Transverse colon (tissue), 4 donors: ENCODE results near the gene ZNF775. TPM values are rescaled to one million over a fixed set of nuclear protein-coding genes. Genes with fewer than 3 reads are reported as not detected.

Experiments
- DNase-seq: peaks from one replicate; pipeline ENCODE4 v3.0.0-alpha.2; 2019
- H3K27ac ChIP-seq, 4 donors: fragments of 200-600 bp; sonication (generic); 2 replicates each; pipeline ENCODE4 v1.5.1; 2016 to 2018; ENCODE audit warnings: inconsistent platforms in 4 of 4
- H3K27me3 ChIP-seq: fragments of 200-600 bp; sonication (generic); 2 replicates; pipeline ENCODE4 v1.5.1; 2017; ENCODE audit warnings: inconsistent platforms
- H3K36me3 ChIP-seq, 4 donors: fragments of 200-600 bp; sonication (generic); 2 replicates each; pipeline ENCODE4 v1.5.1; 2017 to 2019; ENCODE audit warnings: inconsistent platforms in 4 of 4
- H3K4me1 ChIP-seq, 4 donors: fragments of 200-600 bp; sonication (generic); 2 replicates each; pipeline ENCODE4 v1.5.1; 2017 to 2020; ENCODE audit warnings: inconsistent platforms in 4 of 4
- H3K4me3 ChIP-seq, 4 donors: fragments of 200-600 bp; sonication (generic); 1 replicate in 1 of 4; 2 replicates in 3 of 4; pipeline versions ENCODE4 v1.5.1 to v1.6.1; 2017 to 2019; ENCODE audit warnings: inconsistent platforms in 4 of 4
- H3K9me3 ChIP-seq, 2 donors: fragments of 200-600 bp; sonication (generic); 2 replicates each; pipeline ENCODE4 v1.5.1; 2017 to 2019; ENCODE audit warnings: inconsistent platforms in 2 of 2
- EP300 ChIP-seq: sonication (generic); formaldehyde crosslinking; IDR thresholded peaks from one replicate; pipeline ENCODE4 v1.6.1; 2017; ENCODE audit warnings: antibody characterized with exemption, low read depth
- POLR2A ChIP-seq: fragments of 450-650 bp; IDR thresholded peaks from one replicate; pipeline ENCODE4 v1.6.1; 2016; ENCODE audit warnings: antibody characterized with exemption, mild to moderate bottlenecking, moderate library complexity
- POLR2AphosphoS5 ChIP-seq, 3 donors: sonication (generic); formaldehyde crosslinking; IDR thresholded peaks; one replicate each; pipeline ENCODE4 v1.6.1; 2016; ENCODE audit warnings: antibody characterized with exemption in 3 of 3
- WGBS, 2 donors: methylation state at CpG; one replicate each; pipeline ENCODE4 v1.1.5; 2018; ENCODE audit warnings: low coverage in 1 of 2; 5-methylcytosine and 5-hydroxymethylcytosine counted together
- in situ Hi-C, 4 donors: fragments of 200-750 bp; cut with MboI; loops; one replicate each; pipeline versions ENCODE4 v1.15.0 to v1.15.1; 2017; ENCODE audit warnings: low sequenced_read_pairs in 3 of 4, low pct_ligation_motif_present in 1 of 4, low pct_unique_long_range_greater_than_20kb in 1 of 4
- intact Hi-C: fragments of 100-400 bp; cut with DNase I; formaldehyde crosslinking; loops from one replicate; pipeline ENCODE4 v1.15.1; 2023; ENCODE audit warnings: low total_unique reads
- total RNA-seq, 4 donors: library from RNA; depleted of rRNA; stranded (reverse); fragments of >200 nt; gene quantifications; one replicate each; pipeline ENCODE4 v1.1.0, GENCODE V29; 2016
- TF ChIP-seq, protein P1 (sequence below), 5 experiments: fragments of 200-600 bp in 3 of 5; fragments of 450-650 bp in 2 of 5; sonication (generic) in 3 of 5; IDR thresholded peaks; 1 replicate in 2 of 5; 2 replicates in 3 of 5; pipeline ENCODE4 v1.5.1; 2016 to 2017; ENCODE audit warnings: antibody characterized with exemption in 5 of 5, inconsistent platforms in 3 of 5, mild to moderate bottlenecking in 2 of 5, moderate library complexity in 1 of 5

Gene ZNF775
- total RNA-seq, 4 donors from 2014 or later, result 8.9 to 75.2 (median 15.2) TPM

DNA sequence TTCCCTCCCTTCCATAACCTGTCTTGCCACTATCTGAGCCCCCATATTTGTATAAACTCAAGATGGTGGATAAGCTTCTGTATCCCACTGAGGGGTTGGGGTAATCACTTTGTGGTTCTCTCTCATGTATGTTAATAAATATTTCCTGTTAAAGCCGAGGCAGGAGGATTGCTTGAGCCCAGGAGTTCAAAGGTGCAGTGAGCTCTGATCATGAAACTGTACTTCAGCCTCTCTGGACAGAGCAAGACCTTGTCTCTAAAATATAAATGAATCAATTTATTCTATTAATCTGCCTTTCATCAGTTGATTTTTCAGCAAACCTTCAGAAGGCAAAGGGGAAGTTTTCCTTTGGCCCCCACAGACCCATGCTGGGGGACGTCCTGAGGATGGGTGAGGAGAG lies 35.9 kb upstream of the ZNF775 start:
- TF ChIP-seq, protein P1, sequence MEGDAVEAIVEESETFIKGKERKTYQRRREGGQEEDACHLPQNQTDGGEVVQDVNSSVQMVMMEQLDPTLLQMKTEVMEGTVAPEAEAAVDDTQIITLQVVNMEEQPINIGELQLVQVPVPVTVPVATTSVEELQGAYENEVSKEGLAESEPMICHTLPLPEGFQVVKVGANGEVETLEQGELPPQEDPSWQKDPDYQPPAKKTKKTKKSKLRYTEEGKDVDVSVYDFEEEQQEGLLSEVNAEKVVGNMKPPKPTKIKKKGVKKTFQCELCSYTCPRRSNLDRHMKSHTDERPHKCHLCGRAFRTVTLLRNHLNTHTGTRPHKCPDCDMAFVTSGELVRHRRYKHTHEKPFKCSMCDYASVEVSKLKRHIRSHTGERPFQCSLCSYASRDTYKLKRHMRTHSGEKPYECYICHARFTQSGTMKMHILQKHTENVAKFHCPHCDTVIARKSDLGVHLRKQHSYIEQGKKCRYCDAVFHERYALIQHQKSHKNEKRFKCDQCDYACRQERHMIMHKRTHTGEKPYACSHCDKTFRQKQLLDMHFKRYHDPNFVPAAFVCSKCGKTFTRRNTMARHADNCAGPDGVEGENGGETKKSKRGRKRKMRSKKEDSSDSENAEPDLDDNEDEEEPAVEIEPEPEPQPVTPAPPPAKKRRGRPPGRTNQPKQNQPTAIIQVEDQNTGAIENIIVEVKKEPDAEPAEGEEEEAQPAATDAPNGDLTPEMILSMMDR (IDR thresholded peaks at IDR 0.05), result no peak
- TF ChIP-seq POLR2AphosphoS5 (IDR thresholded peaks at IDR 0.05), result no peak
- no peak for TF ChIP-seq EP300
- no peak for TF ChIP-seq POLR2A
- no peaks in the 10 kb centered on the region for H3K9me3 ChIP-seq
- DNase-seq, result no peak
- no peak overlapping the region for H3K4me3 ChIP-seq
- 60 to 71% methylated on average over 1 to 2 of the region's 2 CpGs for WGBS, 2 donors
- intact Hi-C loops (no loop called here), in situ Hi-C loops (no loop called here)
- no peak overlapping the region for H3K27ac ChIP-seq
- H3K36me3 ChIP-seq, result no peaks in the 10 kb centered on the region
- peaks cover 5 to 31% (median 26%) of the 10 kb centered on the region in 4 donors for H3K4me1 ChIP-seq
- peaks cover 11% of the 10 kb centered on the region for H3K27me3 ChIP-seq

DNA sequence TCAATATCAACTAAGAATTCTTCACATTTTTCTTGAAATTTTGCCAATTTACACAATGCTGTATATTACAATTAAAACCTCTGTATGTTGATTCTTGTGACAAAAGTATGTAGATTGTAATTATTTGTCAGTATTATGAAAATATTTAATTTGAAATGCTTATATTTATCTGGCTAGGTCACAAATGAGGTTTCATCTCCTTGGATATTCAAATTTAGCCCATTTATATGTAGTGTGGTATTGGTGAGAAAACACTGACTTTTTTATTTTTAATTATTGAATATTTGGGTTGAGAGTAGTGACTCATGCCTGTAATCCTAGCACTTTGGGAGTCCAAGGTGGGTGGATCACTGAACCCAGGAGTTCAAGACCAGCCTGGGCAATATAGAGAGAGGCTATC lies 34.8 kb upstream of the ZNF775 start:
- intact Hi-C loops, result no loop called here
- in situ Hi-C loops, result no loop called here
- TF ChIP-seq EP300 (no peak), POLR2AphosphoS5 (IDR thresholded peaks at IDR 0.05) (no peak), POLR2A (no peak)
- TF ChIP-seq, protein P1 (IDR thresholded peaks at IDR 0.05), result no peak

DNA sequence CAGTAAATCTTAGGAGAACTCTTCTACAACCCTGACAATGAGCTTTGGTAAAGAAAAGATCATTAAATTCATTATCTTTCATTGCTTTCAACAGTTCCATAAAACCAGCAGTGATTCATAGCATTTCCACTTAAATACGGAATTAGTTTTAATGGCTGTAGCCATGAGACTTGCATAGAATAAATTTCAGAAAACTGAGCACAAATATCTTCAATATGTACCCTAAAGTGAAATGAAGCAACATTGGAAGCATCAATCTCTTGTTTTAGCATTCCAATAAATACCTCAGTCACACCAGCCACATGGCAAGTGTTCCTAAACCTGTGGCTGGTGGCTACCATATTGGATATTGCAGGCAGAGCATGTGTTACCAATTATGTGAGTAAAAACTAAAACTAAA lies 34.1 kb upstream of the ZNF775 start:
- Histone ChIP-seq H3K9me3 (no peaks in the 10 kb centered on the region), H3K27ac (no peak overlapping the region), H3K4me3 (no peak overlapping the region), H3K27me3 (peaks cover 11% of the 10 kb centered on the region), H3K4me1 (peaks cover 5 to 14% (median 14%) of the 10 kb centered on the region in 4 donors), H3K36me3 (no peaks in the 10 kb centered on the region)
- no peak for DNase-seq
- intact Hi-C loops, result no loop called here
- in situ Hi-C loops, result no loop called here
- no peak for TF ChIP-seq POLR2A
- no peak for TF ChIP-seq EP300
- TF ChIP-seq, protein P1 (IDR thresholded peaks at IDR 0.05), result no peak
- no peak for TF ChIP-seq POLR2AphosphoS5 (IDR thresholded peaks at IDR 0.05)
- WGBS, 2 donors, result 95 to 100% methylated on average over 1 of the region's 1 CpG

More for the DNA sequence above, 34.8 kb upstream of the ZNF775 start:
- Histone ChIP-seq H3K27ac (no peak overlapping the region), H3K27me3 (peaks cover 11% of the 10 kb centered on the region), H3K4me1 (peaks cover 5 to 21% (median 21%) of the 10 kb centered on the region in 4 donors), H3K4me3 (no peak overlapping the region), H3K9me3 (no peaks in the 10 kb centered on the region), H3K36me3 (no peaks in the 10 kb centered on the region)
- no peak for DNase-seq

DNA sequence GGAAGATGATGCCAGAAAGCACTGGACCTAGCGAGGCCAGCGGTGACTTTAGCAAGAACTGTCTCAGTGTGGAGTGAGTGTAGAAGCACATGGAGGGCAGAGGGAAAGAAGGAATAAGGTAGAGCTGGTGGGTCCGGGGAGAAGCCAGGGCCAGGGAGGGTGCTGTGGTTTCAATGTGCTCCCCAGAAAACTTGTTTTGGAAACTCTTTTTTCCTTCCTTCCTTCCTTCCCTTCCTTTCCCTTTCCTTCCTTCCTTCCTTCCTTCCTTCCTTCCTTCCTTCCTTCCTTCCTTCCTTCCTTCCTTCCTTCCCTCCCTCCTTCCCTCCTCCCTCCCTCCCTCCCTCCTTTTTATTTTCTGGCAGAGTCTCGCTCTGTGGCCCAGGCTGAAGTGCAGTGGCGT lies 32.2 kb upstream of the ZNF775 start:
- H3K4me1 ChIP-seq, result peaks cover 0 to 3% (median 0%) of the 10 kb centered on the region in 4 donors
- DNase-seq, result no peak
- TF ChIP-seq POLR2A (no peak), EP300 (no peak), POLR2AphosphoS5 (IDR thresholded peaks at IDR 0.05) (no peak)
- TF ChIP-seq, protein P1 (IDR thresholded peaks at IDR 0.05), result no peak
- no peak overlapping the region for H3K27ac ChIP-seq
- in situ Hi-C loops, result no loop called here
- 97 to 100% methylated on average over 2 to 5 of the region's 5 CpGs for WGBS, 2 donors
- no peaks in the 10 kb centered on the region for H3K9me3 ChIP-seq
- H3K36me3 ChIP-seq, result no peaks in the 10 kb centered on the region
- intact Hi-C loops, result no loop called here
- H3K4me3 ChIP-seq, result no peak overlapping the region
- no peaks in the 10 kb centered on the region for H3K27me3 ChIP-seq
